H9 (cell line): ENCODE results near the gene SULF2. TPM values are rescaled to one million over a fixed set of nuclear protein-coding genes. Genes with fewer than 3 reads are reported as not detected.

Source experiments
- DNase-seq: peaks from one replicate; pipeline ENCODE4 v3.0.0-alpha.2; 2017
- H2AFZ ChIP-seq: one replicate; pipeline ENCODE4 v1.6.1; 2013; ENCODE audit warnings: mild to moderate bottlenecking, low read length, control low read depth, moderate library complexity
- H2AK5ac ChIP-seq: 2 replicates; pipeline ENCODE4 v1.6.1; 2013; ENCODE audit warnings: low read length, control low read depth, mixed read lengths; ENCODE audit not compliant: insufficient read length
- H2BK120ac ChIP-seq: one replicate; pipeline ENCODE4 v1.6.1; 2013; ENCODE audit warnings: low read depth, mild to moderate bottlenecking, low read length, control low read depth, inconsistent platforms; ENCODE audit not compliant: poor library complexity, severe bottlenecking
- H2BK12ac ChIP-seq: 2 replicates; pipeline ENCODE4 v1.6.1; 2013; ENCODE audit warnings: low read length, control low read depth, mixed read lengths, low read depth; ENCODE audit not compliant: insufficient read length
- H2BK15ac ChIP-seq: 2 replicates; pipeline ENCODE4 v1.6.1; 2013; ENCODE audit warnings: low read depth, low read length, control low read depth
- H2BK20ac ChIP-seq: one replicate; pipeline ENCODE4 v1.6.1; 2013; ENCODE audit warnings: low read depth, mild to moderate bottlenecking, low read length, control low read depth, inconsistent platforms; ENCODE audit not compliant: poor library complexity, severe bottlenecking
- H2BK5ac ChIP-seq: 2 replicates; pipeline ENCODE4 v1.6.1; 2013; ENCODE audit warnings: low read length, control low read depth, mixed read lengths; ENCODE audit not compliant: insufficient read length
- H3K14ac ChIP-seq: 2 replicates; pipeline ENCODE4 v1.6.1; 2013; ENCODE audit warnings: low read length, control low read depth; ENCODE audit not compliant: insufficient read depth
- H3K18ac ChIP-seq: 2 replicates; pipeline ENCODE4 v1.6.1; 2013; ENCODE audit warnings: low read depth, mild to moderate bottlenecking, mixed read lengths, low read length, control low read depth; ENCODE audit not compliant: insufficient read length
- H3K23ac ChIP-seq: 2 replicates; pipeline ENCODE4 v1.6.1; 2013; ENCODE audit warnings: low read length, control low read depth, mixed read lengths, low read depth; ENCODE audit not compliant: insufficient read length
- H3K23me2 ChIP-seq: 2 replicates; pipeline ENCODE4 v1.6.1; 2013; ENCODE audit warnings: low read depth, mild to moderate bottlenecking, mixed read lengths, low read length, control low read depth; ENCODE audit not compliant: insufficient read length, poor library complexity, severe bottlenecking
- H3K27ac ChIP-seq: 2 replicates; pipeline ENCODE4 v1.5.1; 2013; ENCODE audit warnings: low read length, control low read depth, mixed read lengths, low read depth; ENCODE audit not compliant: insufficient read length
- H3K27me3 ChIP-seq: 2 replicates; pipeline ENCODE4 v1.6.1; 2013; ENCODE audit warnings: low read length, control low read depth, inconsistent platforms; ENCODE audit not compliant: insufficient read depth
- H3K4ac ChIP-seq: 2 replicates; pipeline ENCODE4 v1.6.1; 2013; ENCODE audit warnings: low read depth, mild to moderate bottlenecking, control low read depth, inconsistent platforms, low read length, moderate library complexity
- H3K4me1 ChIP-seq: 2 replicates; pipeline ENCODE4 v1.6.1; 2013; ENCODE audit warnings: low read length, control low read depth, inconsistent platforms; ENCODE audit not compliant: insufficient read depth
- H3K4me2 ChIP-seq: 2 replicates; pipeline ENCODE4 v1.6.1; 2013; ENCODE audit warnings: low read length, control low read depth, mixed read lengths; ENCODE audit not compliant: insufficient read length, insufficient read depth
- H3K56ac ChIP-seq: 2 replicates; pipeline ENCODE4 v1.6.1; 2013; ENCODE audit warnings: low read depth, mild to moderate bottlenecking, mixed read lengths, low read length, control low read depth; ENCODE audit not compliant: insufficient read length
- H3K79me1 ChIP-seq: 2 replicates; pipeline ENCODE4 v1.6.1; 2013; ENCODE audit warnings: low read depth, mild to moderate bottlenecking, moderate library complexity, low read length, control low read depth, inconsistent platforms; ENCODE audit not compliant: insufficient read depth, poor library complexity, severe bottlenecking
- H3K79me2 ChIP-seq: 2 replicates; pipeline ENCODE4 v1.6.1; 2013; ENCODE audit warnings: low read length, control low read depth, inconsistent platforms; ENCODE audit not compliant: insufficient read depth
- H3K9ac ChIP-seq: 2 replicates; pipeline ENCODE4 v1.6.1; 2013; ENCODE audit warnings: low read length, control low read depth, mixed read lengths; ENCODE audit not compliant: insufficient read length; ENCODE audit errors: extremely low read depth
- H3K9me3 ChIP-seq: one replicate; pipeline ENCODE4 v1.6.1; 2013; ENCODE audit warnings: low read depth, low read length, inconsistent platforms; ENCODE audit not compliant: control insufficient read depth
- H3T11ph ChIP-seq: one replicate; pipeline ENCODE4 v1.6.1; 2013; ENCODE audit warnings: mild to moderate bottlenecking, low read length, control low read depth, inconsistent platforms
- H4K20me1 ChIP-seq: one replicate; pipeline ENCODE4 v1.6.1; 2013; ENCODE audit not compliant: control insufficient read depth, insufficient read length, insufficient read depth
- H4K5ac ChIP-seq: 2 replicates; pipeline ENCODE4 v1.6.1; 2013; ENCODE audit warnings: low read depth, mild to moderate bottlenecking, mixed read lengths, low read length, control low read depth; ENCODE audit not compliant: insufficient read length
- H4K8ac ChIP-seq: replicated peaks from 2 replicates; pipeline ENCODE4 v1.6.1; 2013; ENCODE audit warnings: low read length, control low read depth, mixed read lengths, low read depth; ENCODE audit not compliant: insufficient read length
- H4K91ac ChIP-seq: 2 replicates; pipeline ENCODE4 v1.6.1; 2013; ENCODE audit warnings: low read depth, mild to moderate bottlenecking, moderate library complexity, mixed read lengths, low read length, control low read depth; ENCODE audit not compliant: insufficient read length
- H3K27ac Mint-ChIP-seq, 3 experiments: 2 replicates in 2 of 3; 3 replicates in 1 of 3; pipeline ENCODE4 v1.8.0; 2020 to 2021; ENCODE audit warnings: mixed read lengths in 3 of 3, mild to moderate bottlenecking in 1 of 3, moderate library complexity in 1 of 3
- H3K27me3 Mint-ChIP-seq: 2 replicates; pipeline ENCODE4 v1.8.0; 2021; ENCODE audit warnings: low read depth, mild to moderate bottlenecking, moderate library complexity, mixed read lengths
- H3K36me3 Mint-ChIP-seq, 3 experiments: 2 replicates in 2 of 3; 3 replicates in 1 of 3; pipeline ENCODE4 v1.8.0; 2020 to 2021; ENCODE audit warnings: low read depth in 3 of 3, mixed read lengths in 3 of 3; ENCODE audit not compliant: insufficient read depth in 1 of 3
- H3K4me1 Mint-ChIP-seq, 2 experiments: 2 replicates each; pipeline ENCODE4 v1.8.0; 2020; ENCODE audit warnings: mixed read lengths in 2 of 2
- H3K4me3 Mint-ChIP-seq, 2 experiments: 2 replicates in 1 of 2; 3 replicates in 1 of 2; pipeline ENCODE4 v1.8.0; 2020 to 2021; ENCODE audit warnings: mild to moderate bottlenecking in 2 of 2, mixed read lengths in 2 of 2, moderate library complexity in 1 of 2
- H3K9me3 Mint-ChIP-seq, 2 experiments: 2 replicates in 1 of 2; 3 replicates in 1 of 2; pipeline ENCODE4 v1.8.0; 2020; ENCODE audit warnings: mild to moderate bottlenecking in 2 of 2, mixed read lengths in 2 of 2, moderate library complexity in 1 of 2
- WGBS: extraction: QIAGEN DNeasy Blood & Tissue Kit; methylation state at CpG from one replicate; pipeline ENCODE4 v1.1.7; 2013; ENCODE audit warnings: missing lambda C conversion rate, low lambda C conversion rate, mixed read lengths; ENCODE audit not compliant: insufficient read length; ENCODE audit errors: extremely low coverage; 5-methylcytosine and 5-hydroxymethylcytosine counted together
- total RNA-seq: library from RNA; stranded (reverse); gene quantifications from 2 replicates; pipeline ENCODE4 v1.2.1, GENCODE V29; 2021
- TF ChIP-seq, protein P1 (sequence below): fragments of 200-600 bp; sonication (generic); conservative IDR thresholded peaks from 3 replicates; pipeline ENCODE4 v1.8.0; 2021; ENCODE audit warnings: antibody characterized with exemption, mild to moderate bottlenecking

Gene SULF2
- total RNA-seq, 1 experiment from 2014 or later = 31.2 TPM

DNA sequence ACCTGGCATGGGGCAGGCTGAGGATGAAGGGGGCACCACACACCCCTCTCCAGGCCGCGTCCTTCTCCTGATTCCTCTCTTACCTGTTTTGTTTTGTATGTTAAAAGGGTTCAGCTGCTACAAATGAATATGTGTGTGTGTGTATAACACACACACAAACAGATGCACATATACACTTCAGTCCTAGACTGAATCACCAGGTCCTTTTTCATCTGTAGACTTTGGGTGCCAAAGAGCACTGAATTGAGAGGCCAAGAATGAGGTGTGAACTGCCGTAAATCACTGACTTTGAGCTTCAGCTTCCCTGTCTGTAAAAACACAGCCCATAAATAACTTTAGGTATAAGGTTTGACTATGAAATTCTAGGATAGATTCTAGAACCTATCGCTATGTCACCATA lies 40.5 kb downstream of the SULF2 start:
- Histone ChIP-seq H3K27me3 (no peaks in the 10 kb centered on the region), H2BK12ac (no peak overlapping the region), H3K14ac (no peak overlapping the region), H3T11ph (no peak overlapping the region), H2BK120ac (no peak overlapping the region), H3K79me1 (no peaks in the 10 kb centered on the region), H3K9me3 (no peaks in the 10 kb centered on the region), H4K5ac (no peak overlapping the region), H3K4ac (no peak overlapping the region), H3K4me2 (no peak overlapping the region), H2BK15ac (no peak overlapping the region), H4K8ac (no peak overlapping the region), H4K91ac (no peak overlapping the region), H2BK20ac (no peak overlapping the region), H3K27ac (no peak overlapping the region), H3K56ac (no peak overlapping the region), H2AK5ac (no peak overlapping the region), H3K9ac (no peak overlapping the region), H3K23ac (no peak overlapping the region), H3K23me2 (no peaks in the 10 kb centered on the region), H3K79me2 (no peaks in the 10 kb centered on the region), H2AFZ (no peak overlapping the region), H3K4me1 (no peaks in the 10 kb centered on the region), H2BK5ac (no peak overlapping the region), H3K18ac (no peak overlapping the region), H4K20me1 (no peaks in the 10 kb centered on the region)
- no peaks in the 10 kb centered on the region; a peak in 1 of 5 replicates for H3K9me3 Mint-ChIP-seq
- no peak for DNase-seq
- no peaks in the 10 kb centered on the region for H3K36me3 Mint-ChIP-seq
- no peaks in the 10 kb centered on the region for H3K27me3 Mint-ChIP-seq
- no CpG with 5 or more reads among the region's 4 CpGs for WGBS
- no peak overlapping the region for H3K4me3 Mint-ChIP-seq
- no peak overlapping the region for H3K27ac Mint-ChIP-seq
- peaks cover 14% of the 10 kb centered on the region in 2 experiments for H3K4me1 Mint-ChIP-seq
- TF ChIP-seq, protein P1, sequence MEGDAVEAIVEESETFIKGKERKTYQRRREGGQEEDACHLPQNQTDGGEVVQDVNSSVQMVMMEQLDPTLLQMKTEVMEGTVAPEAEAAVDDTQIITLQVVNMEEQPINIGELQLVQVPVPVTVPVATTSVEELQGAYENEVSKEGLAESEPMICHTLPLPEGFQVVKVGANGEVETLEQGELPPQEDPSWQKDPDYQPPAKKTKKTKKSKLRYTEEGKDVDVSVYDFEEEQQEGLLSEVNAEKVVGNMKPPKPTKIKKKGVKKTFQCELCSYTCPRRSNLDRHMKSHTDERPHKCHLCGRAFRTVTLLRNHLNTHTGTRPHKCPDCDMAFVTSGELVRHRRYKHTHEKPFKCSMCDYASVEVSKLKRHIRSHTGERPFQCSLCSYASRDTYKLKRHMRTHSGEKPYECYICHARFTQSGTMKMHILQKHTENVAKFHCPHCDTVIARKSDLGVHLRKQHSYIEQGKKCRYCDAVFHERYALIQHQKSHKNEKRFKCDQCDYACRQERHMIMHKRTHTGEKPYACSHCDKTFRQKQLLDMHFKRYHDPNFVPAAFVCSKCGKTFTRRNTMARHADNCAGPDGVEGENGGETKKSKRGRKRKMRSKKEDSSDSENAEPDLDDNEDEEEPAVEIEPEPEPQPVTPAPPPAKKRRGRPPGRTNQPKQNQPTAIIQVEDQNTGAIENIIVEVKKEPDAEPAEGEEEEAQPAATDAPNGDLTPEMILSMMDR = no peak
